Measurements from ENCODE around the gene NMNAT2. TPM values are rescaled to one million over a fixed set of nuclear protein-coding genes. Genes with fewer than 3 reads are reported as not detected.

The NMNAT2 gene
- total RNA-seq, 4 donors from 2014 or later, result 1.0 to 4.5 (median 2.4) TPM

GRCh38 chr1:183419399-183419798 is 1.2 kb upstream of the NMNAT2 start:
- TF ChIP-seq, protein P1, sequence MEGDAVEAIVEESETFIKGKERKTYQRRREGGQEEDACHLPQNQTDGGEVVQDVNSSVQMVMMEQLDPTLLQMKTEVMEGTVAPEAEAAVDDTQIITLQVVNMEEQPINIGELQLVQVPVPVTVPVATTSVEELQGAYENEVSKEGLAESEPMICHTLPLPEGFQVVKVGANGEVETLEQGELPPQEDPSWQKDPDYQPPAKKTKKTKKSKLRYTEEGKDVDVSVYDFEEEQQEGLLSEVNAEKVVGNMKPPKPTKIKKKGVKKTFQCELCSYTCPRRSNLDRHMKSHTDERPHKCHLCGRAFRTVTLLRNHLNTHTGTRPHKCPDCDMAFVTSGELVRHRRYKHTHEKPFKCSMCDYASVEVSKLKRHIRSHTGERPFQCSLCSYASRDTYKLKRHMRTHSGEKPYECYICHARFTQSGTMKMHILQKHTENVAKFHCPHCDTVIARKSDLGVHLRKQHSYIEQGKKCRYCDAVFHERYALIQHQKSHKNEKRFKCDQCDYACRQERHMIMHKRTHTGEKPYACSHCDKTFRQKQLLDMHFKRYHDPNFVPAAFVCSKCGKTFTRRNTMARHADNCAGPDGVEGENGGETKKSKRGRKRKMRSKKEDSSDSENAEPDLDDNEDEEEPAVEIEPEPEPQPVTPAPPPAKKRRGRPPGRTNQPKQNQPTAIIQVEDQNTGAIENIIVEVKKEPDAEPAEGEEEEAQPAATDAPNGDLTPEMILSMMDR (IDR thresholded peaks at IDR 0.05; ENCODE audit: low read depth), result no peak

DNA sequence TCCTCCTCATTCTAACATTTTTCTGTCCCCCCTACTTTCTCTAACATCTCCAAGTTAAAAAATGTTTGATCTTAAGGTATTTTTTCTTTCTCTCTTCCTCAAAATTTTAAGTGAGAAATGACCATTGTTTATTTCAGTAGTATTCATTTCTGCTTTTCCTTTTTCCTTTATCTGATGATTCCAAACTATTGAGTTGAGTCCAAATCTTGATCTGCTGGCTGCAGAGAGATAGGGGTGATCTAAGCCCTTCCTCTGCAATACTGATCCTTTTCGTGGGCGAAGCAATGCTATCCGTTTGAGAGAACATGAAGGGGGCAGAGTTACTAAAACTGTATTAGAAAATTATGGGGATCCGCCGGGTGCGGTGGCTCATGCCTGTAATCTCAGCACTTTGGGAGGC is 516 bp upstream of the NMNAT2 start:
- TF ChIP-seq, protein P1 (IDR thresholded peaks at IDR 0.05; ENCODE audit: low read depth), result no peak

GRCh38 chr1:183416850-183417771 is 1.1 kb downstream of the NMNAT2 start:
- TF ChIP-seq, protein P1 (IDR thresholded peaks at IDR 0.05; ENCODE audit: low read depth), result no peak

DNA sequence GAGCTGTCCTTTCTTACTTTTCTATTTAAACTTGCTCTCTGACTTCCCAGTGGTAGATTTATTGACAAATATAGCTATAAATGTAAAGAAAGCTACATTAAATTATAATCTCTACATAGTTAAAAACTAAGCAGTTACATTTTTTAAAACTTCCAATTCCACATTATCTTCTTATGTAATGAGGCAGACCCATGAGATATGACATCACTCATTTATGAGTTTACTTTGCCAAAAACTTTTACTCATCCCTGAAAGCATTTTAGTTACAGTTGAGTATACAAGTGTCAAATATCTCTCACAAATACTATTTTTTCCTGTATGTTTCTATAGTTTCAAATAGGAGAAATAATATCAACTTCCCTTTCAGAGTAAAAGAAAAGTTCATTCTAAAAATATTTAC is 3.8 kb downstream of the NMNAT2 start:
- TF ChIP-seq, protein P1 (IDR thresholded peaks at IDR 0.05; ENCODE audit: low read depth), result no peak

DNA sequence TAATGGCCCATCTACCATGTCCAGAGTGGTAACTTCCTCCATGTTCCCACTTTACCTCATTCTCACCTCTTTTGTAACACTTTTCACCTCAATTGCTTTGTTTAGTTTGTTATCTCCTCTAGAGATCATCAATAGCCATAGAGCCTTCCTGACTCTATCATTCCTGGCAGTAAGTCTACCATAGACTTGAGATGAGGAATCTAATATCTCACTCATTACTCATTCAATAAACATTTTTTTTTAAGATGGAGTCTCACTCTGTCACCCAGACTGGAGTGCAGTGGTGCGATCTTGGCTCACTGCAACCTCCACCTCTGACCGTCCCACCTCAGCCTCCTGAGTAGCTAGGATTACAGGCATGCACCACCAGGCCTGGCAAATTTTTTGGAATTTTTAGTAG is 7.1 kb downstream of the NMNAT2 start:
- TF ChIP-seq, protein P1 (IDR thresholded peaks at IDR 0.05; ENCODE audit: low read depth), result no peak

- TF ChIP-seq, protein P1 (IDR thresholded peaks at IDR 0.05; ENCODE audit: low read depth), result no peak
Measured at GRCh38 chr1:183407961-183408360, 10.2 kb downstream of the NMNAT2 start.

DNA sequence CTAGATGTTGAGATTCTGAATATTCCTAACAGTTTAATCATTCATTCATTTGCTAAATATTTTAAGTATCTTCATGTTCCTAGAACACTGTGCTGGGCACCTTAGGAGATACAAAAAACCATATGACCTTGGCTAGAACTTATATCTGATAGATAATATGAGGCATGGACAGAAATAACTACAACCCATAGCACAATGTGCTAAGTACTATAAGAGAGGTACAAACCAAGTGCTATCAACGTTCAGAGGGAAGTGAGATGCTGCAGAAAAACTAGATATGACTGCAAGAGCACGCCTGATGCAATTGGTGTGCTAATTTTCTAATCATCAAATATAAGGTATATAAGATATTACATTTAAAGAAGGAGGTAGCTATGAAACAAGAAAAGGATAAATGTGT is 10.7 kb downstream of the NMNAT2 start:
- TF ChIP-seq, protein P1 (IDR thresholded peaks at IDR 0.05; ENCODE audit: low read depth), result no peak
